HepG2 (cell line): ENCODE results near the gene GCH1. TPM values are rescaled to one million over a fixed set of nuclear protein-coding genes. Genes with fewer than 3 reads are reported as not detected.

Experiments
- ATAC-seq: fragments of 200-7000 bp; cut with Tn5 transposase; 3 replicates; pipeline ENCODE4 v1.9.1; 2020; ENCODE audit warnings: mild to moderate bottlenecking, moderate library complexity
- BruUV-seq: library from RNA; stranded (reverse); fragments of 400-500 nt; replicated peaks from 2 replicates; lab custom pipeline; 2021; lab: Mats Ljungman, UMichigan
- CTCF ChIA-PET: fragments of 300-600 bp; formaldehyde crosslinking; extraction: SDS; loops from one replicate; lab custom pipeline; 2021; ENCODE audit warnings: low total read pairs, inconsistent platforms, low intra/inter-chr PET ratio; lab: Yijun Ruan, JAX
- POLR2A ChIA-PET: fragments of 350-600 bp; sonication (Branson Sonifier 250); formaldehyde crosslinking; loops from one replicate; lab custom pipeline; 2020; ENCODE audit warnings: antibody characterized with exemption, inconsistent platforms; lab: Yijun Ruan, JAX
- DNase-seq: peaks from one replicate; pipeline ENCODE4 v3.0.0-alpha.2; 2015; ENCODE audit warnings: low spot score
- FAIRE-seq: peaks from 3 replicates; lab custom pipeline; 2011; peaks lifted over from hg19 to GRCh38; lab: Jason Lieb, UNC
- H2AFZ ChIP-seq: one replicate; pipeline ENCODE4 v1.6.1; 2011; ENCODE audit warnings: low read length, inconsistent platforms
- H3K27ac ChIP-seq: fragments of 300-600 bp; 3 replicates; pipeline ENCODE4 v1.8.0; 2011; ENCODE audit warnings: mixed run types, mild to moderate bottlenecking, mixed read lengths, low read length, inconsistent platforms; ENCODE audit not compliant: insufficient read depth; ENCODE audit errors: extremely low read length
- H3K27me3 ChIP-seq, 2 experiments: fragments of 200-600 bp in 1 of 2; 2 replicates in 1 of 2; 3 replicates in 1 of 2; pipeline versions ENCODE4 v1.6.0 to v1.8.0; 2011; ENCODE audit warnings: low read length in 2 of 2, mild to moderate bottlenecking in 2 of 2, moderate library complexity in 2 of 2, inconsistent platforms in 1 of 2; ENCODE audit not compliant: insufficient read depth in 2 of 2, control insufficient read depth in 1 of 2
- H3K36me3 ChIP-seq, 2 experiments: fragments of 200-600 bp in 1 of 2; replicated peaks in 1 of 2; 2 replicates in 1 of 2; 3 replicates in 1 of 2; pipeline versions ENCODE4 v1.5.1 to v1.8.0; 2011; ENCODE audit warnings: low read length in 2 of 2, inconsistent platforms in 1 of 2; ENCODE audit not compliant: insufficient read depth in 2 of 2, control insufficient read depth in 1 of 2
- H3K4me1 ChIP-seq: 2 replicates; pipeline ENCODE4 v1.5.1; 2012; ENCODE audit warnings: low read length, inconsistent platforms; ENCODE audit not compliant: insufficient read depth
- H3K4me2 ChIP-seq: 2 replicates; pipeline ENCODE4 v1.6.0; 2011; ENCODE audit warnings: low read depth, low read length, inconsistent platforms
- H3K4me3 ChIP-seq, 3 experiments: fragments of 200-600 bp in 1 of 3; sonication (generic), shearing (Covaris generic) in 1 of 3; replicated peaks in 1 of 3; 2 replicates each; pipeline ENCODE4 v1.5.1; 2011 to 2016; ENCODE audit warnings: low read length in 3 of 3, inconsistent platforms in 2 of 3, low read depth in 2 of 3, mild to moderate bottlenecking in 2 of 3, control low read depth in 1 of 3, mixed read lengths in 1 of 3; ENCODE audit not compliant: insufficient read depth in 1 of 3
- H3K79me2 ChIP-seq: one replicate; pipeline ENCODE4 v1.6.1; 2011; ENCODE audit warnings: low read length, inconsistent platforms; ENCODE audit not compliant: insufficient read depth
- H3K9ac ChIP-seq: 2 replicates; pipeline ENCODE4 v1.6.0; 2011; ENCODE audit warnings: mild to moderate bottlenecking, low read depth, low read length, inconsistent platforms; ENCODE audit not compliant: insufficient read depth
- H3K9me3 ChIP-seq: 2 replicates; pipeline ENCODE4 v1.5.1; 2012; ENCODE audit warnings: mild to moderate bottlenecking, low read length
- H4K20me1 ChIP-seq: 2 replicates; pipeline ENCODE4 v1.6.0; 2011; ENCODE audit warnings: inconsistent platforms, mild to moderate bottlenecking, low read length, moderate library complexity; ENCODE audit not compliant: insufficient read depth
- DNMT1 ChIP-seq: sonication (generic); formaldehyde crosslinking; IDR thresholded peaks from 2 replicates; pipeline ENCODE4 v1.5.1; 2020; ENCODE audit warnings: mild to moderate bottlenecking, missing genetic modification reagents
- DR1 ChIP-seq: sonication (generic); formaldehyde crosslinking; IDR thresholded peaks from 2 replicates; pipeline ENCODE4 v1.8.0; 2021; ENCODE audit warnings: mild to moderate bottlenecking, missing genetic modification reagents, inconsistent platforms
- NCOA1 ChIP-seq: sonication (generic); formaldehyde crosslinking; IDR thresholded peaks from 2 replicates; pipeline ENCODE4 v1.9.0; 2021; ENCODE audit warnings: missing genetic modification reagents
- NCOR1 ChIP-seq: fragments of 200-600 bp; sonication (generic); IDR thresholded peaks from 2 replicates; pipeline ENCODE4 v1.7.0; 2017; ENCODE audit warnings: antibody characterized with exemption, low read length, borderline replicate concordance
- NRL ChIP-seq: sonication (generic); formaldehyde crosslinking; IDR thresholded peaks from 2 replicates; pipeline ENCODE4 v1.5.0; 2020; ENCODE audit warnings: missing genetic modification reagents, mild to moderate bottlenecking, moderate library complexity, borderline replicate concordance
- SUZ12 ChIP-seq: fragments of 150-350 bp; IDR thresholded peaks from 2 replicates; pipeline ENCODE4 v1.6.1; 2014; ENCODE audit warnings: low read depth, low read length
- TOPORS ChIP-seq: sonication (generic); formaldehyde crosslinking; IDR thresholded peaks from 2 replicates; pipeline ENCODE4 v1.8.0; 2023; ENCODE audit warnings: mild to moderate bottlenecking, missing genetic modification reagents
- ZFAT ChIP-seq: sonication (generic); formaldehyde crosslinking; conservative IDR thresholded peaks from 2 replicates; pipeline ENCODE4 v1.8.1; 2023; ENCODE audit warnings: missing genetic modification reagents, inconsistent platforms
- ZNF724P ChIP-seq: sonication (generic); formaldehyde crosslinking; IDR thresholded peaks from 2 replicates; pipeline ENCODE4 v1.8.0; 2022; ENCODE audit warnings: missing genetic modification reagents, borderline replicate concordance
- ZNF772 ChIP-seq: sonication (generic); formaldehyde crosslinking; IDR thresholded peaks from 2 replicates; pipeline ENCODE4 v1.5.0; 2020; ENCODE audit warnings: mild to moderate bottlenecking, missing genetic modification reagents
- WGBS: methylation state at CpG from one replicate; pipeline ENCODE4 v1.1.6; 2017; ENCODE audit warnings: low lambda C conversion rate; 5-methylcytosine and 5-hydroxymethylcytosine counted together
- in situ Hi-C: cut with HindIII; loops from 2 replicates; pipeline ENCODE4 v1.10.0; 2017; ENCODE audit warnings: low pct_unique_long_range_greater_than_20kb; ENCODE audit not compliant: extremely low pct_ligation_motif_present
- intact Hi-C: fragments of 100-400 bp; cut with micrococcal nuclease; formaldehyde crosslinking; loops from one replicate; pipeline ENCODE4 v1.10.0; 2022; ENCODE audit not compliant: unreplicated experiment
- polyA plus RNA-seq, 8 experiments: library from polyadenylated mRNA; depleted of rRNA in 3 of 8; stranded (reverse) in 7 of 8; unstranded in 1 of 8; fragments of >200 nt; fragmentation: Illumina TruSeq in 4 of 8; extraction: Trizol in 4 of 8; gene quantifications; 2 replicates each; pipeline versions ENCODE4 v1.2.1 to v1.2.3, GENCODE V29; 2011 to 2016; ENCODE audit warnings: low read depth in 4 of 8, missing spikeins in 1 of 8, mixed read lengths in 1 of 8; ENCODE audit not compliant: insufficient read depth in 1 of 8
- total RNA-seq, 5 experiments: library from RNA; depleted of rRNA; stranded (reverse); fragments of >200 nt; fragmentation: Illumina TruSeq; extraction: Trizol; gene quantifications; 2 replicates each; pipeline ENCODE4 v1.2.3, GENCODE V29; 2016; ENCODE audit warnings: low read depth in 1 of 5
- TF ChIP-seq, protein P1 (sequence below): sonication (generic); formaldehyde crosslinking; conservative IDR thresholded peaks from 2 replicates; pipeline ENCODE4 v1.8.0; 2022; ENCODE audit warnings: missing genetic modification reagents
- TF ChIP-seq, protein P2 (sequence below): sonication (generic); formaldehyde crosslinking; IDR thresholded peaks from 2 replicates; pipeline ENCODE4 v1.5.0; 2020; ENCODE audit warnings: missing genetic modification reagents, mild to moderate bottlenecking, borderline replicate concordance
- TF ChIP-seq, protein P3 (sequence below): sonication (generic); formaldehyde crosslinking; IDR thresholded peaks from 2 replicates; pipeline ENCODE4 v1.9.0; 2022; ENCODE audit warnings: missing genetic modification reagents, mild to moderate bottlenecking, borderline replicate concordance
- TF ChIP-seq, protein P4 (sequence below): sonication (generic); formaldehyde crosslinking; IDR thresholded peaks from 2 replicates; pipeline ENCODE4 v1.5.0; 2020; ENCODE audit warnings: mild to moderate bottlenecking, missing genetic modification reagents, borderline replicate concordance

Gene GCH1
- total and polyA plus RNA-seq, 2 of the 13 experiments (the other 11 are each of a cell fraction or from before 2014, with no cell fraction given) = 15.0 to 25.2 TPM

DNA sequence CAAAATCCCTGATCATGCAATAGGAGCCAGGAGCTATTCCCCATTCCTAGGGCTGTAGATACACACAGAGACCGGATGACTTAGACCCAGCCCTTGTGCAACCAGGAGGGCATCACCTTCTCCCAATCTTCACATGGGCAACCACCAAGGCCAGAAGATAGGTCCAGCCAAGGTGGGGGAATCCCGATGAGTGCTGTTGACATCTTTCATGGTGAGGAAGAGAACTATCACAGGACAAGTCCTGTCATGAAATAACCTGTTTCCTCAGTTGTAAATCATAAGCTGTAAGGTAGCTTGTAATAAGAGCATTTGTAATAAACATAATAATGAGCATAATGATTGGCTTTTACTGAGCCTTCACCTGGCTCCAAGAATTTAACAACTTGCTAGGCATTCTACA lies 89.5 kb downstream of the GCH1 start:
- Histone ChIP-seq H3K4me2 (no peak overlapping the region), H3K36me3 (no peaks in the 10 kb centered on the region), H3K9me3 (no peaks in the 10 kb centered on the region), H3K4me1 (peaks cover 22% of the 10 kb centered on the region), H4K20me1 (no peaks in the 10 kb centered on the region), H3K9ac (no peak overlapping the region), H2AFZ (no peak overlapping the region), H3K79me2 (no peaks in the 10 kb centered on the region), H3K27ac (no peak overlapping the region), H3K27me3 (peaks cover 0 to 5% of the 10 kb centered on the region in 2 experiments; a peak in 1 of 5 replicates), H3K4me3 (no peak overlapping the region)
- POLR2A ChIA-PET = no interaction called here
- in situ Hi-C loops (no loop called here), intact Hi-C loops (no loop called here)
- CTCF ChIA-PET = no interaction called here
- no peak for DNase-seq
- BruUV-seq = no TSS peak
- FAIRE-seq = no peak
- no peak for ATAC-seq
- WGBS = 33% methylated on average over 2 of the region's 2 CpGs
- TF ChIP-seq NRL (CRISPR knock-in tag) = no peak
- TF ChIP-seq, protein P1, sequence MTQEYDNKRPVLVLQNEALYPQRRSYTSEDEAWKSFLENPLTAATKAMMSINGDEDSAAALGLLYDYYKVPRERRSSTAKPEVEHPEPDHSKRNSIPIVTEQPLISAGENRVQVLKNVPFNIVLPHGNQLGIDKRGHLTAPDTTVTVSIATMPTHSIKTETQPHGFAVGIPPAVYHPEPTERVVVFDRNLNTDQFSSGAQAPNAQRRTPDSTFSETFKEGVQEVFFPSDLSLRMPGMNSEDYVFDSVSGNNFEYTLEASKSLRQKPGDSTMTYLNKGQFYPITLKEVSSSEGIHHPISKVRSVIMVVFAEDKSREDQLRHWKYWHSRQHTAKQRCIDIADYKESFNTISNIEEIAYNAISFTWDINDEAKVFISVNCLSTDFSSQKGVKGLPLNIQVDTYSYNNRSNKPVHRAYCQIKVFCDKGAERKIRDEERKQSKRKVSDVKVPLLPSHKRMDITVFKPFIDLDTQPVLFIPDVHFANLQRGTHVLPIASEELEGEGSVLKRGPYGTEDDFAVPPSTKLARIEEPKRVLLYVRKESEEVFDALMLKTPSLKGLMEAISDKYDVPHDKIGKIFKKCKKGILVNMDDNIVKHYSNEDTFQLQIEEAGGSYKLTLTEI (CRISPR knock-in tag) = no peak
- TF ChIP-seq NCOR1 = no peak
- TF ChIP-seq DNMT1 (CRISPR knock-in tag) = no peak
- TF ChIP-seq ZFAT (CRISPR knock-in tag) = no peak
- TF ChIP-seq, protein P2, sequence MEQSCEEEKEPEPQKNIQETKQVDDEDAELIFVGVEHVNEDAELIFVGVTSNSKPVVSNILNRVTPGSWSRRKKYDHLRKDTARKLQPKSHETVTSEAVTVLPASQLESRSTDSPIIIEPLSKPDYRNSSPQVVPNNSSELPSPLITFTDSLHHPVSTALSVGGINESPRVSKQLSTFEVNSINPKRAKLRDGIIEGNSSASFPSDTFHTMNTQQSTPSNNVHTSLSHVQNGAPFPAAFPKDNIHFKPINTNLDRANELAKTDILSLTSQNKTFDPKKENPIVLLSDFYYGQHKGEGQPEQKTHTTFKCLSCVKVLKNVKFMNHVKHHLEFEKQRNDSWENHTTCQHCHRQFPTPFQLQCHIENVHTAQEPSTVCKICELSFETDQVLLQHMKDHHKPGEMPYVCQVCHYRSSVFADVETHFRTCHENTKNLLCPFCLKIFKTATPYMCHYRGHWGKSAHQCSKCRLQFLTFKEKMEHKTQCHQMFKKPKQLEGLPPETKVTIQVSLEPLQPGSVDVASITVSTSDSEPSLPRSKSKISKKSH (CRISPR knock-in tag) = no peak
- TF ChIP-seq NCOA1 (CRISPR knock-in tag) = no peak
- no peak for TF ChIP-seq DR1 (CRISPR knock-in tag)
- TF ChIP-seq, protein P3, sequence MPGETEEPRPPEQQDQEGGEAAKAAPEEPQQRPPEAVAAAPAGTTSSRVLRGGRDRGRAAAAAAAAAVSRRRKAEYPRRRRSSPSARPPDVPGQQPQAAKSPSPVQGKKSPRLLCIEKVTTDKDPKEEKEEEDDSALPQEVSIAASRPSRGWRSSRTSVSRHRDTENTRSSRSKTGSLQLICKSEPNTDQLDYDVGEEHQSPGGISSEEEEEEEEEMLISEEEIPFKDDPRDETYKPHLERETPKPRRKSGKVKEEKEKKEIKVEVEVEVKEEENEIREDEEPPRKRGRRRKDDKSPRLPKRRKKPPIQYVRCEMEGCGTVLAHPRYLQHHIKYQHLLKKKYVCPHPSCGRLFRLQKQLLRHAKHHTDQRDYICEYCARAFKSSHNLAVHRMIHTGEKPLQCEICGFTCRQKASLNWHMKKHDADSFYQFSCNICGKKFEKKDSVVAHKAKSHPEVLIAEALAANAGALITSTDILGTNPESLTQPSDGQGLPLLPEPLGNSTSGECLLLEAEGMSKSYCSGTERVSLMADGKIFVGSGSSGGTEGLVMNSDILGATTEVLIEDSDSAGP (CRISPR knock-in tag) = no peak
- no peak for TF ChIP-seq SUZ12
- TF ChIP-seq ZNF724P (CRISPR knock-in tag) = no peak
- TF ChIP-seq TOPORS (CRISPR knock-in tag) = no peak
- TF ChIP-seq, protein P4, sequence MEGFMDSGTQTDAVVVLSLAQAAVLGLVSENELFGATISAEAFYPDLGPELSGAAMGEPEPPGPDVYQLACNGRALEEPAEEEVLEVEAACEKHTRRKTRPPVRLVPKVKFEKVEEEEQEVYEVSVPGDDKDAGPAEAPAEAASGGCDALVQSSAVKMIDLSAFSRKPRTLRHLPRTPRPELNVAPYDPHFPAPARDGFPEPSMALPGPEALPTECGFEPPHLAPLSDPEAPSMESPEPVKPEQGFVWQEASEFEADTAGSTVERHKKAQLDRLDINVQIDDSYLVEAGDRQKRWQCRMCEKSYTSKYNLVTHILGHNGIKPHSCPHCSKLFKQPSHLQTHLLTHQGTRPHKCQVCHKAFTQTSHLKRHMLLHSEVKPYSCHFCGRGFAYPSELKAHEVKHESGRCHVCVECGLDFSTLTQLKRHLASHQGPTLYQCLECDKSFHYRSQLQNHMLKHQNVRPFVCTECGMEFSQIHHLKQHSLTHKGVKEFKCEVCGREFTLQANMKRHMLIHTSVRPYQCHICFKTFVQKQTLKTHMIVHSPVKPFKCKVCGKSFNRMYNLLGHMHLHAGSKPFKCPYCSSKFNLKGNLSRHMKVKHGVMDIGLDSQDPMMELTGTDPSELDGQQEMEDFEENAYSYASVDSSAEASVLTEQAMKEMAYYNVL = no peak
- no peak for TF ChIP-seq ZNF772
